Measurements from ENCODE around the gene FAM9C.

Gene FAM9C

GRCh38 chrX:13043138-13043537 lies 1.3 kb downstream of the FAM9C start:
- TF ChIP-seq, protein P1, sequence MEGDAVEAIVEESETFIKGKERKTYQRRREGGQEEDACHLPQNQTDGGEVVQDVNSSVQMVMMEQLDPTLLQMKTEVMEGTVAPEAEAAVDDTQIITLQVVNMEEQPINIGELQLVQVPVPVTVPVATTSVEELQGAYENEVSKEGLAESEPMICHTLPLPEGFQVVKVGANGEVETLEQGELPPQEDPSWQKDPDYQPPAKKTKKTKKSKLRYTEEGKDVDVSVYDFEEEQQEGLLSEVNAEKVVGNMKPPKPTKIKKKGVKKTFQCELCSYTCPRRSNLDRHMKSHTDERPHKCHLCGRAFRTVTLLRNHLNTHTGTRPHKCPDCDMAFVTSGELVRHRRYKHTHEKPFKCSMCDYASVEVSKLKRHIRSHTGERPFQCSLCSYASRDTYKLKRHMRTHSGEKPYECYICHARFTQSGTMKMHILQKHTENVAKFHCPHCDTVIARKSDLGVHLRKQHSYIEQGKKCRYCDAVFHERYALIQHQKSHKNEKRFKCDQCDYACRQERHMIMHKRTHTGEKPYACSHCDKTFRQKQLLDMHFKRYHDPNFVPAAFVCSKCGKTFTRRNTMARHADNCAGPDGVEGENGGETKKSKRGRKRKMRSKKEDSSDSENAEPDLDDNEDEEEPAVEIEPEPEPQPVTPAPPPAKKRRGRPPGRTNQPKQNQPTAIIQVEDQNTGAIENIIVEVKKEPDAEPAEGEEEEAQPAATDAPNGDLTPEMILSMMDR (IDR thresholded peaks at IDR 0.05; ENCODE audit: low read depth, low read length, missing control alignments), result no peak
- in situ Hi-C loops (cut with HindIII; ENCODE audit: low sequenced_read_pairs), result no loop called here
- H3K4me3 ChIP-seq (ENCODE audit: low read depth, low read length), result no peak overlapping the region
- no peak for DNase-seq (ENCODE audit: low read depth)

- in situ Hi-C loops (cut with HindIII; ENCODE audit: low sequenced_read_pairs), result no loop called here
- TF ChIP-seq, protein P1 (IDR thresholded peaks at IDR 0.05; ENCODE audit: low read depth, low read length, missing control alignments), result no peak
- DNase-seq (ENCODE audit: low read depth), result no peak
- H3K4me3 ChIP-seq (ENCODE audit: low read depth, low read length), result no peak overlapping the region
Observed at GRCh38 chrX:13036896-13037295, 7.5 kb downstream of the FAM9C start.

DNA sequence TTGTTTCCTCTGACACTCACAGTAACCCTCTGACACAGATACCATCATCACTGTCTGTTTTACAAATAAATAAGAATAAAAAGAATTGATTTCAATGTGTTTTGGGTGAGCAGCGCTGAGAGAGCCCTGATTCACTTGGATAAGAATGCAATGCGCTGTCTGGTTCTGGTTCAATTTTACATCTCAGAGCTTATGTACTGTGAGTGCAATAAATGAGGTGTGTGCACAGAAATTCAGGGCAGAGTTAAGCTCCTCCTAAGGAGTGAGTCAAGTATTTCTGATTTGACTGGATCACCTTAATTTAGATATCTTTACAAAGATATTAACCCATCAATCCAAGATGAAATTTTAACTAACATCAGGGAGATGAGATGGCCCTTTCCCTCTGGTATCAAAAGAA lies 11.2 kb downstream of the FAM9C start:
- TF ChIP-seq, protein P1 (IDR thresholded peaks at IDR 0.05; ENCODE audit: low read depth, low read length, missing control alignments), result no peak
- H3K4me3 ChIP-seq (ENCODE audit: low read depth, low read length), result no peak overlapping the region
- in situ Hi-C loops (cut with HindIII; ENCODE audit: low sequenced_read_pairs), result no loop called here
- no peak for DNase-seq (ENCODE audit: low read depth)

DNA sequence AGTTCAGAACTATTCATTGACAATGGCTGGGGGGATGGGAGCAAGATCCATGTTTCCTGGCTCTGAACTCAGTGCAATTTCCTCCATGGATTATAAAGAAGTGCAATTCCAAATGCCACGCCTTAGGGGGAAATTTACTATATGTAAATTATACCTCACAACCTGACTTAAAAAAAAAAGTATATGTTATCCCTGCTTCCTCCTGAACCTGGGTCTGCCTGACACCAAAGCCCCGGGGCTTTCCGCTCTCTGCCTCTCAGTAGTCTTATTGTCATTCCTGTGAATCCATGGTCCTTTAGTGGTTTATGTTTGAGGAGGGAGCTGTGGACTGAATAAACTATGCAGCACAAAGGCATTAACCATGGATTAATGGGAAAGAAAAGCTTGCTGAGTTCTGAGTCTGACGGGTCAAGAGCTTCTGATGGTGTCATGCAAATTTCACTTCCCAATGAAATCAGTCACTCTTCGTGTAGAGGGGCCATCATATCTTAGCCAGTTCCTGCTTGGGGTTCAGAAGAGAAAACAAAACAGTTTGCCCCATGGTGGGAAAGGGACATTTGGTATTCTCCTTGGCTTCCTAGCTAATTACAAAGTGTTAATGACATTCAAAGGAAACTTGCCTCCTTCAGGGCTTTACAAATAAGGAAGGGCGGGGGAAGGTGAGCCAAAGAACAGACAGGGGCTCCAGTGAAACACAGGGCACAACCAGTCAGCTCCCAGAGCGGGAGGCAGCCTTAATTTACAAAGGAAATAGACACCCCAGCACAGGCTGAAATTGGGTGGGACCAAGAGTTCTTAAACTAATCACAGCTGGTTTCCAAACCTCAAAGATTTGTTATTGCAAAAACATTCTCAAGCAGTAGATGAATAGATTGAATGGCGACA lies 14.3 kb downstream of the FAM9C start:
- TF ChIP-seq, protein P1 (IDR thresholded peaks at IDR 0.05; ENCODE audit: low read depth, low read length, missing control alignments), result no peak
- DNase-seq (ENCODE audit: low read depth), result no peak
- in situ Hi-C loops (cut with HindIII; ENCODE audit: low sequenced_read_pairs), result no loop called here
- no peak overlapping the region for H3K4me3 ChIP-seq (ENCODE audit: low read depth, low read length)

DNA sequence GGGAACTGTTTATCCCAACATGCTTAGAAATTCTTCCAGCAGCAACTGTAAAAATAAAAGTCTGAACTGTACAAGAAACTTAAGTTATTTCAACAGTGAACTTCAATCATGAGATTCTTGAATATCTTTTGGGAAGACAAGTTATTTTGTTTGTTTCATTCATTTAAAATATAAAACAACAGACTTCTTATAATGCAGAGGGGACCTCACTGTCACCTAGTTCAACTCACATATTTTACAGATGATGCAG lies 14.9 kb downstream of the FAM9C start:
- no peak for DNase-seq (ENCODE audit: low read depth)
- H3K4me3 ChIP-seq (ENCODE audit: low read depth, low read length), result no peak overlapping the region
- in situ Hi-C loops (cut with HindIII; ENCODE audit: low sequenced_read_pairs), result no loop called here
- TF ChIP-seq, protein P1 (IDR thresholded peaks at IDR 0.05; ENCODE audit: low read depth, low read length, missing control alignments), result no peak

DNA sequence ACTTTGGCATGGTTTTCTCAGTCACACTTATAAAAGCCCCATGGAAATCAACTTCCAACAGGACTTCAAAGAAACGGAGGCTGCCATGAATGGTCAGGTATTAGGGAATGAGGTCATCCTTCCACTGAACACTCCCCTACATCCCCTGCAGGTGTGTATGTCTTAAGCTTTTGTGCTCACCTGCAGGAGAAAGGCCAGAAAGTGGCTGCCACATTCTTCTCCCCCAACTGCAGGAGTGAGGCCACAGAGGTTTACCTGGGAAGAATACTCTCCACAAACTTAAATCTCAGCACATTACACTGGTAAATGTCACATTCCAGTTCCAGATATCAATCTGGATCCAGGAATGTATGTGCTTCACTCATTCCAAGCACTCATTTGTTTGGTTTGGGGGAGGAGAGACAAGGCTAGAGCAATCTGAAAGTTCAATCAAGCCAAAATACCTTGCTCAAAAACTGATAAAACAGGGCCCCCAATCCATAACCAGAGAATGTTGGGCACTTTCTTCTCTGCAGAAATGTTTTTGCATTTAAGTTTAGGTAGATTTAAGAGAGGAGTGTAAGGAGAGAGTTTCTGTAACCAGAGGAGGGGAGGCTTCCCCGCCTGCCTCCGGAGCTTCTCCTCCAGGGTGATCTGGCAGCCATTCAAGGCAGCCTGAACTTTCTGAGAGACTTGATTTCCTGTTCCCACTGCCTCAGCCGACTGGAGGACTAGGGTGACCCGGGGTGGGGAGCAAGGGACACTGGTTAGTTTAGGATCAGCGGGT lies 15.4 kb downstream of the FAM9C start:
- H3K4me3 ChIP-seq (ENCODE audit: low read depth, low read length), result no peak overlapping the region
- TF ChIP-seq, protein P1 (IDR thresholded peaks at IDR 0.05; ENCODE audit: low read depth, low read length, missing control alignments), result no peak
- peak; percentile 26 for DNase-seq (ENCODE audit: low read depth)
- in situ Hi-C loops (cut with HindIII; ENCODE audit: low sequenced_read_pairs), result no loop called here

Measured in astrocyte of the cerebellum (primary cell).